ENCODE measurements around the gene PCP2. TPM values are rescaled to one million over a fixed set of nuclear protein-coding genes. Genes with fewer than 3 reads are reported as not detected.

Gene PCP2
- total and polyA plus RNA-seq, 2 of the 13 experiments (the other 11 are each of a cell fraction or from before 2014, with no cell fraction given), result 0.62 TPM; not detected in 1

DNA sequence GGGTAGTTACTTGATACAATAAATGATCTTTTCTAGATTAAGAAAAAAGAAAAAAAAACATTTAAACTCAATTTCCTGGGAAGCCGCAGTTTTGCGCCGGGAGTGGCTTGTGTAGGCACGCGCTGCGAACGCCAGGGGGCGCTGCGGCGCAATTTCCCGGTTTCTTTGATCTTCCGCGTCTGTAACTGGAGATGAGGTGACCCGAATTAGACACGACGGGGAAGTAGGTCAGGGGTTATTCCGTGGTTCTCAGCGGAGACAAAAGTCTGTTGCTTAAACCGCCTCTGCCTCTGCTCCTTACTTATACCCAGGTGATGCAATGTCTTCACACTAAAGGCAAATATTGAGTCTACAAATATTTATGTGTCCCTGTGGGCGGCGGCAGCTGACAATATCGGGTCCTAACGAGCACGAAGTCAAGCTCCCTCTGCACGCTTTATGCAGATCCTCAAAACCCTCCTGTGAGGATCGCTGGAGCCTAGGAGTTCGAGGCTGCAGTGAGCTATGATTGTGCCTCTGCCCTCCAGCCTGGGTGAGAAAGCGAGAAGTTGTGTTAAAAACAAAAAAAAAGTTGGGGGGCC lies 18.6 kb upstream of the PCP2 start (continued):
- TF ChIP-seq ZNF883 (CRISPR knock-in tag; IDR thresholded peaks at IDR 0.05; ENCODE audit: not compliant biosample characterization), result no peak
- TF ChIP-seq, protein P1, sequence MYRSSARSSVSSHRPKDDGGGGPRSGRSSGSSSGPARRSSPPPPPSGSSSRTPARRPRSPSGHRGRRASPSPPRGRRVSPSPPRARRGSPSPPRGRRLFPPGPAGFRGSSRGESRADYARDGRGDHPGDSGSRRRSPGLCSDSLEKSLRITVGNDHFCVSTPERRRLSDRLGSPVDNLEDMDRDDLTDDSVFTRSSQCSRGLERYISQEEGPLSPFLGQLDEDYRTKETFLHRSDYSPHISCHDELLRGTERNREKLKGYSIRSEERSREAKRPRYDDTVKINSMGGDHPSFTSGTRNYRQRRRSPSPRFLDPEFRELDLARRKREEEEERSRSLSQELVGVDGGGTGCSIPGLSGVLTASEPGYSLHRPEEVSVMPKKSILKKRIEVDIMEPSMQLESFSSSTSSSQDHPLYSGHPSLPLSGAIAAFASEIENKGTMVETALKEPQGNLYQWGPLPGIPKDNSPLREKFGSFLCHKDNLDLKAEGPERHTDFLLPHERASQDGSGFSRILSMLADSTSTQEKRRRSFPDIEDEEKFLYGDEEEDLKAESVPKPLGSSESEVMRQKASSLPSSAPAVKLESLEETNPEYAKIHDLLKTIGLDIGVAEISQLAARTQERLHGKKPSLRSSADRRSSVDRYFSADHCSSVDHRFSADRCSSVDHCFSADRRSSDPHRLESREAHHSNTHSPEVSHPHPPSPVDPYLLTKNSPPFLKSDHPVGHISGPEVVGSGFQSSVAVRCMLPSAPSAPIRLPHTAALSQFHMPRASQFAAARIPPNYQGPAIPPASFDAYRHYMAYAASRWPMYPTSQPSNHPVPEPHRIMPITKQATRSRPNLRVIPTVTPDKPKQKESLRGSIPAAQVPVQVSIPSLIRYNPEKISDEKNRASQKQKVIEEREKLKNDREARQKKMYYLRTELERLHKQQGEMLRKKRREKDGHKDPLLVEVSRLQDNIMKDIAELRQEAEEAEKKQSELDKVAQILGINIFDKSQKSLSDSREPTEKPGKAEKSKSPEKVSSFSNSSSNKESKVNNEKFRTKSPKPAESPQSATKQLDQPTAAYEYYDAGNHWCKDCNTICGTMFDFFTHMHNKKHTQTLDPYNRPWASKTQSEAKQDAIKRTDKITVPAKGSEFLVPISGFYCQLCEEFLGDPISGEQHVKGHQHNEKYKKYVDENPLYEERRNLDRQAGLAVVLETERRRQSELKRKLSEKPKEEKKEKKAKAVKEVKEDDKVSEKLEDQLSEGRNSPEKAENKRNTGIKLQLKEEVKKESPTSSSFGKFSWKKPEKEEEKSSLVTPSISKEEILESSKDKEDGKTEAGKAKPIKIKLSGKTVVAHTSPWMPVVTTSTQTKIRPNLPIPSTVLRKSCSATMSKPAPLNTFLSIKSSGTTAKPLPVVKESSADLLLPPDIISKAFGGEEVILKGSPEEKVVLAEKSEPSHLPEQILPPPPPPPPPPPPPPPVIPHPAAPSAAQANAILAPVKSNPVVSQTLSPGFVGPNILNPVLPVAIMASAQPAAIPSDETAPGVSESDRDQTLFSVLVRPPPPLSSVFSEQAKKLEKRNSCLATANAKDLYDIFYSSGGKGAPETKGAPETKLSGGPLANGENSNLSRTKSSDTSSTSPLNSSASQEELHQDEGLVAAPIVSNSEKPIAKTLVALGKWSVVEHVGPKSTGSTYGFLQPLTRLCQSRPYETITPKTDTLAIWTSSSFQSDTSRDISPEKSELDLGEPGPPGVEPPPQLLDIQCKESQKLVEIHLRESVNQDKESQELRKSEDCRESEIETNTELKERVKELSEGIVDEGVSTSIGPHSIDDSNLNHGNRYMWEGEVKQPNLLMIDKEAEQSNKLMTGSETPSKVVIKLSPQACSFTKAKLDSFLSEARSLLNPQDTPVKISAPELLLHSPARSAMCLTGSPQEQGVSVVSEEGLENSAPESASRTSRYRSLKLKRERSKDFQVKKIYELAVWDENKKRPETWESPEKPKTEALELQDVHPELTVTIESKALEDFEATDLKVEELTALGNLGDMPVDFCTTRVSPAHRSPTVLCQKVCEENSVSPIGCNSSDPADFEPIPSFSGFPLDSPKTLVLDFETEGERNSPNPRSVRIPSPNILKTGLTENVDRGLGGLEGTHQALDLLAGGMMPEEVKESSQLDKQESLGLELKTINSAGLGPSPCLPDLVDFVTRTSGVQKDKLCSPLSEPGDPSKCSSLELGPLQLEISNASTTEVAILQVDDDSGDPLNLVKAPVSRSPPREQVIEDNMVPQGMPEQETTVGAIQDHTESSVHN (CRISPR knock-in tag; IDR thresholded peaks at IDR 0.05), result no peak
- TF ChIP-seq, protein P2, sequence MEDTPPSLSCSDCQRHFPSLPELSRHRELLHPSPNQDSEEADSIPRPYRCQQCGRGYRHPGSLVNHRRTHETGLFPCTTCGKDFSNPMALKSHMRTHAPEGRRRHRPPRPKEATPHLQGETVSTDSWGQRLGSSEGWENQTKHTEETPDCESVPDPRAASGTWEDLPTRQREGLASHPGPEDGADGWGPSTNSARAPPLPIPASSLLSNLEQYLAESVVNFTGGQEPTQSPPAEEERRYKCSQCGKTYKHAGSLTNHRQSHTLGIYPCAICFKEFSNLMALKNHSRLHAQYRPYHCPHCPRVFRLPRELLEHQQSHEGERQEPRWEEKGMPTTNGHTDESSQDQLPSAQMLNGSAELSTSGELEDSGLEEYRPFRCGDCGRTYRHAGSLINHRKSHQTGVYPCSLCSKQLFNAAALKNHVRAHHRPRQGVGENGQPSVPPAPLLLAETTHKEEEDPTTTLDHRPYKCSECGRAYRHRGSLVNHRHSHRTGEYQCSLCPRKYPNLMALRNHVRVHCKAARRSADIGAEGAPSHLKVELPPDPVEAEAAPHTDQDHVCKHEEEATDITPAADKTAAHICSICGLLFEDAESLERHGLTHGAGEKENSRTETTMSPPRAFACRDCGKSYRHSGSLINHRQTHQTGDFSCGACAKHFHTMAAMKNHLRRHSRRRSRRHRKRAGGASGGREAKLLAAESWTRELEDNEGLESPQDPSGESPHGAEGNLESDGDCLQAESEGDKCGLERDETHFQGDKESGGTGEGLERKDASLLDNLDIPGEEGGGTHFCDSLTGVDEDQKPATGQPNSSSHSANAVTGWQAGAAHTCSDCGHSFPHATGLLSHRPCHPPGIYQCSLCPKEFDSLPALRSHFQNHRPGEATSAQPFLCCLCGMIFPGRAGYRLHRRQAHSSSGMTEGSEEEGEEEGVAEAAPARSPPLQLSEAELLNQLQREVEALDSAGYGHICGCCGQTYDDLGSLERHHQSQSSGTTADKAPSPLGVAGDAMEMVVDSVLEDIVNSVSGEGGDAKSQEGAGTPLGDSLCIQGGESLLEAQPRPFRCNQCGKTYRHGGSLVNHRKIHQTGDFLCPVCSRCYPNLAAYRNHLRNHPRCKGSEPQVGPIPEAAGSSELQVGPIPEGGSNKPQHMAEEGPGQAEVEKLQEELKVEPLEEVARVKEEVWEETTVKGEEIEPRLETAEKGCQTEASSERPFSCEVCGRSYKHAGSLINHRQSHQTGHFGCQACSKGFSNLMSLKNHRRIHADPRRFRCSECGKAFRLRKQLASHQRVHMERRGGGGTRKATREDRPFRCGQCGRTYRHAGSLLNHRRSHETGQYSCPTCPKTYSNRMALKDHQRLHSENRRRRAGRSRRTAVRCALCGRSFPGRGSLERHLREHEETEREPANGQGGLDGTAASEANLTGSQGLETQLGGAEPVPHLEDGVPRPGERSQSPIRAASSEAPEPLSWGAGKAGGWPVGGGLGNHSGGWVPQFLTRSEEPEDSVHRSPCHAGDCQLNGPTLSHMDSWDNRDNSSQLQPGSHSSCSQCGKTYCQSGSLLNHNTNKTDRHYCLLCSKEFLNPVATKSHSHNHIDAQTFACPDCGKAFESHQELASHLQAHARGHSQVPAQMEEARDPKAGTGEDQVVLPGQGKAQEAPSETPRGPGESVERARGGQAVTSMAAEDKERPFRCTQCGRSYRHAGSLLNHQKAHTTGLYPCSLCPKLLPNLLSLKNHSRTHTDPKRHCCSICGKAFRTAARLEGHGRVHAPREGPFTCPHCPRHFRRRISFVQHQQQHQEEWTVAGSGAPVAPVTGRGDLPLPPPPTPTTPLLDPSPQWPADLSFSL (CRISPR knock-in tag; IDR thresholded peaks at IDR 0.05), result no peak
- TF ChIP-seq KDM5A (IDR thresholded peaks at IDR 0.05; ENCODE audit: borderline replicate concordance, low read length), result no peak
- TF ChIP-seq RFX3 (CRISPR knock-in tag; IDR thresholded peaks at IDR 0.05), result no peak
- TF ChIP-seq ARNT (IDR thresholded peaks at IDR 0.05), result no peak
- TF ChIP-seq SRSF9 (IDR thresholded peaks at IDR 0.05; ENCODE audit: borderline replicate concordance, insufficient read depth, low read depth, low read length, poor library complexity, severe bottlenecking), result no peak
- TF ChIP-seq ZNF577 (CRISPR knock-in tag; IDR thresholded peaks at IDR 0.05; ENCODE audit: borderline replicate concordance, low read depth), result no peak
- TF ChIP-seq ETV6 (CRISPR knock-in tag; conservative IDR thresholded peaks at IDR 0.05), result no peak
- TF ChIP-seq ZNF879 (CRISPR knock-in tag; IDR thresholded peaks at IDR 0.05), result no peak
- TF ChIP-seq, protein P3, sequence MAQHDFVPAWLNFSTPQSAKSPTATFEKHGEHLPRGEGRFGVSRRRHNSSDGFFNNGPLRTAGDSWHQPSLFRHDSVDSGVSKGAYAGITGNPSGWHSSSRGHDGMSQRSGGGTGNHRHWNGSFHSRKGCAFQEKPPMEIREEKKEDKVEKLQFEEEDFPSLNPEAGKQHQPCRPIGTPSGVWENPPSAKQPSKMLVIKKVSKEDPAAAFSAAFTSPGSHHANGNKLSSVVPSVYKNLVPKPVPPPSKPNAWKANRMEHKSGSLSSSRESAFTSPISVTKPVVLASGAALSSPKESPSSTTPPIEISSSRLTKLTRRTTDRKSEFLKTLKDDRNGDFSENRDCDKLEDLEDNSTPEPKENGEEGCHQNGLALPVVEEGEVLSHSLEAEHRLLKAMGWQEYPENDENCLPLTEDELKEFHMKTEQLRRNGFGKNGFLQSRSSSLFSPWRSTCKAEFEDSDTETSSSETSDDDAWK (CRISPR knock-in tag; IDR thresholded peaks at IDR 0.05), result no peak
- no peak for TF ChIP-seq ZNF773 (CRISPR knock-in tag; IDR thresholded peaks at IDR 0.05; ENCODE audit: borderline replicate concordance)
- TF ChIP-seq HDAC1 (CRISPR knock-in tag; IDR thresholded peaks at IDR 0.05), result peak; percentile 91
- TF ChIP-seq ATRX (CRISPR knock-in tag; IDR thresholded peaks at IDR 0.05; ENCODE audit: borderline replicate concordance), result no peak
